Measurements from ENCODE around the gene SYNE1.

The SYNE1 gene

DNA sequence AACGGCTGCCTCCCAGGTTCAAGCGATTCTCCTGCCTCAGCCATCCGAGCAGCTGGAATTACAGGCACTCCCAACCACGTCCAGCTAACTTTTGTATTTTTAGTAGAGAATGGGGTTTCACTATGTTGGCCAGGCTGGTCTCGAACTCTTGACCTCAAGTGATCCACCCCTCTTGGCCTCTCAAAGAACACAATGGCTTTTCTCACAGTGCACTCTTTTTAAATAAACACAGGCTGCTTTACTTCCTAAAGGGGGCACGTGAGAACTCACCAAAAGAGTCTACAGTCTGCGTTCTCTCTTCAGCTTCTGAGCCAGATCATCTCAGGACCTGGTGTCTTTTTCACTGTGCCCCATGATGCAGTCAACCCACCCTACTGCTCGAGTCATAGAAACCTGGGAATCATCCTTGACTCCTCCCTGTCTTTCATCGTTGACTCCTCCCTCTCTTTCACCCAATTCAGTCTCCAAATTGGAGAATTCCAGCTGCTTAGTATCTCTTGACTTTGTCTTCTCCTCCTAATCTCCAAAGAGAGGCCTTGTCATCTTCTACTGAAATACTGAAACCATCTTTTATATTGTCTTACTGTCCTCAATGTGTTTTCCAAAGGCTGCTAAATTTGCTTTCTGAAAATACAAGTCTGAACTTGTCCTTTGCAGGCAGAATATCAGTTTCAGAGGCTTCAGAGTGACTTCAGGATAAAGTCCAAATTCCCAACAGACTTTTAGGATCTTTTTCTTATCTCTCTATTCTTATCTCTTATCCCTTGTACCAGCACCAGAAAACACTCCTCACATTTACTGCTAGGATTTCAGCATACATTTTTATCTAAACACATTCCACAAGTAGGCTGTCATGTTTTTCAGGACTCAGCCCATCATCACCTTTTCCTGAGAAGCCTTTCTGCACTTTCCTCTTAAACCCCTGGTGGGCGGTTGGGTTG lies 323.4 kb downstream of the SYNE1 start:
- Histone ChIP-seq H4K20me1 (ENCODE audit: low read depth, low read length) (no peaks in the 10 kb centered on the region), H3K9me3 (ENCODE audit: insufficient read depth, low read length) (no peaks in the 10 kb centered on the region), H3K4me3 (ENCODE audit: insufficient read depth, low read length, poor library complexity, severe bottlenecking) (no peak overlapping the region), H3K79me2 (ENCODE audit: insufficient read depth, low read length) (no peaks in the 10 kb centered on the region), H3K27ac (ENCODE audit: low read depth, low read length) (no peak overlapping the region), H3K4me2 (ENCODE audit: low read depth, low read length, poor library complexity, severe bottlenecking) (no peak overlapping the region), H3F3A (ENCODE audit: insufficient read depth) (no peaks in the 10 kb centered on the region), H3K9ac (ENCODE audit: low read length) (no peak overlapping the region), H3K27me3 (ENCODE audit: low read length) (no peaks in the 10 kb centered on the region), H3K9me2 (replicated peaks; ENCODE audit: insufficient read depth, low read length) (no peaks in the 10 kb centered on the region), H3K36me3 (ENCODE audit: low read length) (no peaks in the 10 kb centered on the region), H2AFZ (ENCODE audit: low read depth, low read length, severe bottlenecking) (no peak overlapping the region)
- TF ChIP-seq EZH2phosphoT487 (conservative IDR thresholded peaks at IDR 0.05; ENCODE audit: low read length): no peak
- TF ChIP-seq, protein P1, sequence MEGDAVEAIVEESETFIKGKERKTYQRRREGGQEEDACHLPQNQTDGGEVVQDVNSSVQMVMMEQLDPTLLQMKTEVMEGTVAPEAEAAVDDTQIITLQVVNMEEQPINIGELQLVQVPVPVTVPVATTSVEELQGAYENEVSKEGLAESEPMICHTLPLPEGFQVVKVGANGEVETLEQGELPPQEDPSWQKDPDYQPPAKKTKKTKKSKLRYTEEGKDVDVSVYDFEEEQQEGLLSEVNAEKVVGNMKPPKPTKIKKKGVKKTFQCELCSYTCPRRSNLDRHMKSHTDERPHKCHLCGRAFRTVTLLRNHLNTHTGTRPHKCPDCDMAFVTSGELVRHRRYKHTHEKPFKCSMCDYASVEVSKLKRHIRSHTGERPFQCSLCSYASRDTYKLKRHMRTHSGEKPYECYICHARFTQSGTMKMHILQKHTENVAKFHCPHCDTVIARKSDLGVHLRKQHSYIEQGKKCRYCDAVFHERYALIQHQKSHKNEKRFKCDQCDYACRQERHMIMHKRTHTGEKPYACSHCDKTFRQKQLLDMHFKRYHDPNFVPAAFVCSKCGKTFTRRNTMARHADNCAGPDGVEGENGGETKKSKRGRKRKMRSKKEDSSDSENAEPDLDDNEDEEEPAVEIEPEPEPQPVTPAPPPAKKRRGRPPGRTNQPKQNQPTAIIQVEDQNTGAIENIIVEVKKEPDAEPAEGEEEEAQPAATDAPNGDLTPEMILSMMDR (IDR thresholded peaks at IDR 0.05; ENCODE audit: insufficient read depth, low read length, poor library complexity, severe bottlenecking): no peak

DNA sequence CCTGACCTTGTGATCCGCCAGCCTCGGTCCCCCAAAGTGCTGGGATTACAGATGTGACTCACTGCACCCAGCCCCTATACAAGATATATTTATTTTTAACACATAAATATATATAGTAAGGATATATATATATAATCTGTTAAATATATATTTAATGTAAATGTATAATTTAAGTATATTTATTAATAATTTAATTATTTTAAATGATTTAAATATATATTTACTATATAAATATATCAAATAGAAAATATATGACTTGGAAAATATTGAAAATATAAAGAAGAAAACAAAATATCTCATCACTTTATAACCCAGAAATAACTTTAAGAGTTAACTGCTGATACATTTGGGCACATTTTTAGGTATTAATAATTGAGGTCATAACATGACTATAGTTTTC lies 324.7 kb downstream of the SYNE1 start:
- H3K27me3 ChIP-seq (ENCODE audit: low read length): no peaks in the 10 kb centered on the region
- no peaks in the 10 kb centered on the region for H4K20me1 ChIP-seq (ENCODE audit: low read depth, low read length)
- no peaks in the 10 kb centered on the region for H3K9me2 ChIP-seq (replicated peaks; ENCODE audit: insufficient read depth, low read length)
- no peak overlapping the region for H3K4me2 ChIP-seq (ENCODE audit: low read depth, low read length, poor library complexity, severe bottlenecking)
- no peaks in the 10 kb centered on the region for H3K9me3 ChIP-seq (ENCODE audit: insufficient read depth, low read length)
- H3K27ac ChIP-seq (ENCODE audit: low read depth, low read length): no peak overlapping the region
- no peak overlapping the region for H3K9ac ChIP-seq (ENCODE audit: low read length)
- no peaks in the 10 kb centered on the region for H3K36me3 ChIP-seq (ENCODE audit: low read length)
- H3K79me2 ChIP-seq (ENCODE audit: insufficient read depth, low read length): no peaks in the 10 kb centered on the region
- TF ChIP-seq EZH2phosphoT487 (conservative IDR thresholded peaks at IDR 0.05; ENCODE audit: low read length): no peak
- TF ChIP-seq, protein P1 (IDR thresholded peaks at IDR 0.05; ENCODE audit: insufficient read depth, low read length, poor library complexity, severe bottlenecking): no peak
- no peak overlapping the region for H2AFZ ChIP-seq (ENCODE audit: low read depth, low read length, severe bottlenecking)
- H3F3A ChIP-seq (ENCODE audit: insufficient read depth): no peaks in the 10 kb centered on the region
- H3K4me3 ChIP-seq (ENCODE audit: insufficient read depth, low read length, poor library complexity, severe bottlenecking): no peak overlapping the region

DNA sequence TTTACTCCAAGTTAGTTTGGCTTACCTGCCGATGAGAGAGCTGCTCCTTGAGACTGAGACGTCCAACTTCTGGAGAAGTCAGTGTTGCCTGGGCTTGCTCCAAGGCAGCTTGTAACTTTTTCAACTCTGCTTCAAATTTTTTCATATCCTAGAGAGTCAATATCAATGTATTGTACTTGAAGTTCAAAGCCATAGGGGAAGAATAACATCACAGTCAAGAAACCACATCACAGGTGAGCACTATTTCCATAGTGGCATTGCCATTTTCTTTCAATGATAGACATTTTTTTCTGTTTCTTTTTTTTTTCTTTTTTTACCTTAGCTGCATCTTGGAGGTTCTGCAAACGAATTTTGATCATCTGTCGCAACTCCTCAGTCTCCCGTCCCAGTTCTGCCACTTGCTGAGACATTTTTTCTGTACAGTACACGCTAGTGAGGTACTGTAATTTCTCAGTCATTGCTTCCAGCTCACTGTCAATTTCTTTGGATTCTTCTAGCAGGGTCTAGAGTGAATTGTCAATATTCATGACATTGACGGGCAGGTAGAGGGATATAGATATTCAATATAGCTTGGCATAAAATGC lies 326.7 kb downstream of the SYNE1 start:
- no peaks in the 10 kb centered on the region for H3F3A ChIP-seq (ENCODE audit: insufficient read depth)
- no peak overlapping the region for H3K4me2 ChIP-seq (ENCODE audit: low read depth, low read length, poor library complexity, severe bottlenecking)
- no peaks in the 10 kb centered on the region for H3K27me3 ChIP-seq (ENCODE audit: low read length)
- no peaks in the 10 kb centered on the region for H3K9me2 ChIP-seq (replicated peaks; ENCODE audit: insufficient read depth, low read length)
- no peak overlapping the region for H3K9ac ChIP-seq (ENCODE audit: low read length)
- H3K9me3 ChIP-seq (ENCODE audit: insufficient read depth, low read length): no peaks in the 10 kb centered on the region
- no peaks in the 10 kb centered on the region for H3K79me2 ChIP-seq (ENCODE audit: insufficient read depth, low read length)
- H3K36me3 ChIP-seq (ENCODE audit: low read length): no peaks in the 10 kb centered on the region
- H3K27ac ChIP-seq (ENCODE audit: low read depth, low read length): no peak overlapping the region
- TF ChIP-seq, protein P1 (IDR thresholded peaks at IDR 0.05; ENCODE audit: insufficient read depth, low read length, poor library complexity, severe bottlenecking): no peak
- TF ChIP-seq EZH2phosphoT487 (conservative IDR thresholded peaks at IDR 0.05; ENCODE audit: low read length): no peak
- H4K20me1 ChIP-seq (ENCODE audit: low read depth, low read length): no peaks in the 10 kb centered on the region
- H3K4me3 ChIP-seq (ENCODE audit: insufficient read depth, low read length, poor library complexity, severe bottlenecking): no peak overlapping the region
- no peak overlapping the region for H2AFZ ChIP-seq (ENCODE audit: low read depth, low read length, severe bottlenecking)

Measured in SU-DHL-6 (cell line).